ENCODE measurements around the gene SOCS7. TPM values are rescaled to one million over a fixed set of nuclear protein-coding genes. Genes with fewer than 3 reads are reported as not detected.

Gene SOCS7
- total RNA-seq, 1 experiment from 2014 or later, result 7.4 TPM

- H3K79me2 ChIP-seq (ENCODE audit: low read length), result no peaks in the 10 kb centered on the region
- H2AFZ ChIP-seq (ENCODE audit: low read length), result no peak overlapping the region
- H3K4me2 ChIP-seq (ENCODE audit: low read length), result no peak overlapping the region
- H3K9me3 ChIP-seq (ENCODE audit: low read length), result no peaks in the 10 kb centered on the region
- no peak for TF ChIP-seq EZH2 (IDR thresholded peaks at IDR 0.05; ENCODE audit: low read length, unreplicated experiment)
- no peak overlapping the region for H3K27ac ChIP-seq (ENCODE audit: low read length)
- no peak overlapping the region for H3K9ac ChIP-seq (ENCODE audit: low read length)
- BruUV-seq (replicated peaks), result no TSS peak
- no peaks in the 10 kb centered on the region for H3K4me1 ChIP-seq (ENCODE audit: insufficient read depth, low read length)
- no peaks in the 10 kb centered on the region for H3K36me3 ChIP-seq (ENCODE audit: low read depth, low read length)
- POLR2A ChIA-PET (ENCODE audit: unreplicated experiment), result no interaction called here
- no peaks in the 10 kb centered on the region for H4K20me1 ChIP-seq (ENCODE audit: low read length)
- no peak for ATAC-seq
- CTCF ChIA-PET, result interaction anchor here (0.5 to 1.4 kb wide), 3 partner anchors 21 to 242 kb away, joined by 3 read pairs; no protein-coding TSS in a partner anchor
- H3K27me3 ChIP-seq (ENCODE audit: low read length), result peaks cover 11% of the 10 kb centered on the region
- intact Hi-C loops (cut with micrococcal nuclease), result loop anchor here (10.0 kb wide), 1 partner anchor 243 kb away; no protein-coding TSS in a partner anchor
- H3F3A ChIP-seq (ENCODE audit: low read length, unreplicated experiment), result no peaks in the 10 kb centered on the region
- no peak for DNase-seq
- no peak overlapping the region for H3K4me3 ChIP-seq (ENCODE audit: low read length)
- H3K9me2 ChIP-seq (replicated peaks; ENCODE audit: low read length), result no peaks in the 10 kb centered on the region
Measured at GRCh38 chr17:38421171-38421841, 69.7 kb downstream of the SOCS7 start.

GRCh38 chr17:38421871-38422827, 70.5 kb downstream of the SOCS7 start:
- no peak overlapping the region for H3K4me2 ChIP-seq (ENCODE audit: low read length)
- ATAC-seq (no peak), DNase-seq (no peak)
- H2AFZ ChIP-seq (ENCODE audit: low read length), result no peak overlapping the region
- H3K27ac ChIP-seq (ENCODE audit: low read length), result no peak overlapping the region
- H3K36me3 ChIP-seq (ENCODE audit: low read depth, low read length), result no peaks in the 10 kb centered on the region
- H3F3A ChIP-seq (ENCODE audit: low read length, unreplicated experiment), result no peaks in the 10 kb centered on the region
- intact Hi-C loops (cut with micrococcal nuclease), result loop anchor here (2.0 to 10.0 kb wide), 3 partner anchors 63 to 243 kb away; no protein-coding TSS in a partner anchor
- no peaks in the 10 kb centered on the region for H3K4me1 ChIP-seq (ENCODE audit: insufficient read depth, low read length)
- ChIA-PET POLR2A (ENCODE audit: unreplicated experiment) (no interaction called here), CTCF (interaction anchor here (0.6 to 1.4 kb wide), 3 partner anchors 73 to 241 kb away, joined by 3 to 7 read pairs (median 3); no protein-coding TSS in a partner anchor)
- no peak overlapping the region for H3K9ac ChIP-seq (ENCODE audit: low read length)
- BruUV-seq (replicated peaks), result no TSS peak
- no peaks in the 10 kb centered on the region for H3K9me3 ChIP-seq (ENCODE audit: low read length)
- TF ChIP-seq EZH2 (IDR thresholded peaks at IDR 0.05; ENCODE audit: low read length, unreplicated experiment), result no peak
- TF ChIP-seq EZH2phosphoT487 (IDR thresholded peaks at IDR 0.05; ENCODE audit: borderline replicate concordance, low read length), result no peak
- H4K20me1 ChIP-seq (ENCODE audit: low read length), result no peaks in the 10 kb centered on the region
- no peaks in the 10 kb centered on the region for H3K9me2 ChIP-seq (replicated peaks; ENCODE audit: low read length)
- no peak overlapping the region for H3K4me3 ChIP-seq (ENCODE audit: low read length)
- H3K27me3 ChIP-seq (ENCODE audit: low read length), result peaks cover 11% of the 10 kb centered on the region
- no peaks in the 10 kb centered on the region for H3K79me2 ChIP-seq (ENCODE audit: low read length)

- Histone ChIP-seq H3K9ac (ENCODE audit: low read length) (no peak overlapping the region), H3K79me2 (ENCODE audit: low read length) (no peaks in the 10 kb centered on the region), H3F3A (ENCODE audit: low read length, unreplicated experiment) (no peaks in the 10 kb centered on the region), H3K9me3 (ENCODE audit: low read length) (no peaks in the 10 kb centered on the region), H3K27me3 (ENCODE audit: low read length) (peaks cover 4% of the 10 kb centered on the region; the same call in 1 of the 2 replicates), H3K4me3 (ENCODE audit: low read length) (no peak overlapping the region), H4K20me1 (ENCODE audit: low read length) (no peaks in the 10 kb centered on the region), H2AFZ (ENCODE audit: low read length) (no peak overlapping the region), H3K36me3 (ENCODE audit: low read depth, low read length) (no peaks in the 10 kb centered on the region), H3K27ac (ENCODE audit: low read length) (no peak overlapping the region), H3K4me2 (ENCODE audit: low read length) (no peak overlapping the region), H3K9me2 (replicated peaks; ENCODE audit: low read length) (no peaks in the 10 kb centered on the region), H3K4me1 (ENCODE audit: insufficient read depth, low read length) (peaks cover 12% of the 10 kb centered on the region)
- ATAC-seq (no peak), DNase-seq (no peak)
- POLR2A ChIA-PET (ENCODE audit: unreplicated experiment), result no interaction called here
- CTCF ChIA-PET, result no interaction called here
- no TSS peak for BruUV-seq (replicated peaks)
- intact Hi-C loops (cut with micrococcal nuclease), result loop anchor here (10.0 kb wide), 1 partner anchor 240 kb away; no protein-coding TSS in a partner anchor
- TF ChIP-seq EZH2phosphoT487 (IDR thresholded peaks at IDR 0.05; ENCODE audit: borderline replicate concordance, low read length), result no peak
- no peak for TF ChIP-seq EZH2 (IDR thresholded peaks at IDR 0.05; ENCODE audit: low read length, unreplicated experiment)
- no peak for TF ChIP-seq CTCF (conservative IDR thresholded peaks at IDR 0.05; ENCODE audit: low read depth, low read length)
Measured at GRCh38 chr17:38424297-38424972, 72.8 kb downstream of the SOCS7 start.

All from PC-3 (cell line).